GM19239 (cell line): ENCODE data around the gene SGCD.

ENCODE experiments used
- DNase-seq: peaks from one replicate; pipeline ENCODE4 v3.0.0; 2011; ENCODE audit warnings: low spot score; ENCODE audit not compliant: insufficient read length
- FAIRE-seq: peaks from 2 replicates; lab custom pipeline; 2011; peaks lifted over from hg19 to GRCh38; lab: Jason Lieb, UNC

SGCD gene

GRCh38 chr5:156359476-156359875, 32.5 kb downstream of the SGCD start:
- DNase-seq = no peak
- FAIRE-seq = no peak

GRCh38 chr5:156361436-156362109, 34.6 kb downstream of the SGCD start:
- no peak for DNase-seq
- no peak for FAIRE-seq

GRCh38 chr5:156363861-156364260, 36.9 kb downstream of the SGCD start:
- DNase-seq (no peak), FAIRE-seq (no peak)

GRCh38 chr5:156366521-156366920, 39.6 kb downstream of the SGCD start:
- DNase-seq (no peak), FAIRE-seq (no peak)

GRCh38 chr5:156367597-156367996, 40.6 kb downstream of the SGCD start:
- FAIRE-seq = no peak
- DNase-seq = no peak

GRCh38 chr5:156375895-156376495, 49.0 kb downstream of the SGCD start:
- peak; percentile 86 for FAIRE-seq
- DNase-seq = no peak

GRCh38 chr5:156376751-156377150, 49.8 kb downstream of the SGCD start:
- DNase-seq = no peak
- FAIRE-seq = peak; percentile 14

GRCh38 chr5:156378159-156378558, 51.2 kb downstream of the SGCD start:
- peak; percentile 84 for FAIRE-seq
- DNase-seq = no peak

GRCh38 chr5:156379206-156379605, 52.2 kb downstream of the SGCD start:
- DNase-seq = no peak

GRCh38 chr5:156380848-156381247, 53.9 kb downstream of the SGCD start:
- FAIRE-seq (peak; percentile 4), DNase-seq (no peak)

More at GRCh38 chr5:156379206-156379605, 52.2 kb downstream of the SGCD start:
- FAIRE-seq = no peak

- DNase-seq (no peak), FAIRE-seq (no peak)
These were observed 56.7 kb downstream of the SGCD start for GRCh38 chr5:156383510-156384265.

GRCh38 chr5:156385416-156385815, 58.5 kb downstream of the SGCD start:
- no peak for FAIRE-seq
- no peak for DNase-seq

GRCh38 chr5:156386976-156387375, 60.0 kb downstream of the SGCD start:
- FAIRE-seq = no peak

GRCh38 chr5:156387391-156387790, 60.4 kb downstream of the SGCD start:
- FAIRE-seq (no peak), DNase-seq (no peak)

More at GRCh38 chr5:156386976-156387375, 60.0 kb downstream of the SGCD start:
- no peak for DNase-seq

GRCh38 chr5:156388233-156388632, 61.3 kb downstream of the SGCD start:
- DNase-seq (no peak), FAIRE-seq (no peak)

GRCh38 chr5:156391139-156391538, 64.2 kb downstream of the SGCD start:
- FAIRE-seq = no peak
- no peak for DNase-seq

- FAIRE-seq (no peak), DNase-seq (no peak)
These were observed 67.0 kb downstream of the SGCD start for GRCh38 chr5:156393980-156394379.

- DNase-seq (no peak), FAIRE-seq (no peak)
These were observed 67.8 kb downstream of the SGCD start for GRCh38 chr5:156394642-156395305.

GRCh38 chr5:156395306-156395675, 68.3 kb downstream of the SGCD start:
- DNase-seq (no peak), FAIRE-seq (no peak)

- no peak for DNase-seq
- no peak for FAIRE-seq
These were observed 69.3 kb downstream of the SGCD start for GRCh38 chr5:156396063-156396829.
